AG04450 (cell line): Measurements from ENCODE around the gene MBD5. TPM values are rescaled to one million over a fixed set of nuclear protein-coding genes. Genes with fewer than 3 reads are reported as not detected.

Experiments used
- CTCF ChIA-PET: fragments of 300-600, 350-600 bp; formaldehyde crosslinking; extraction: SDS; loops from one replicate; lab custom pipeline; 2022; ENCODE audit warnings: antibody characterized with exemption, inconsistent platforms; lab: Charles Lee
- POLR2A ChIA-PET: fragments of 350-600 bp; formaldehyde crosslinking; extraction: SDS; loops from one replicate; lab custom pipeline; 2021; ENCODE audit warnings: antibody characterized with exemption, inconsistent platforms; lab: Yijun Ruan, JAX
- DNase-seq: peaks from one replicate; pipeline ENCODE4 v3.0.0-alpha.2; 2011; ENCODE audit warnings: low read depth, low spot score
- H3K27ac ChIP-seq: one replicate; pipeline ENCODE4 v1.5.1; 2012; ENCODE audit warnings: low read depth, low read length, control low read depth
- H3K27me3 ChIP-seq: one replicate; pipeline ENCODE4 v1.6.0; 2012; ENCODE audit warnings: low read length; ENCODE audit not compliant: control insufficient read depth, insufficient read depth
- H3K4me3 ChIP-seq: 2 replicates; pipeline ENCODE4 v1.5.1; 2011; ENCODE audit warnings: mild to moderate bottlenecking, low read depth, low read length, control low read depth
- H3K9me3 ChIP-seq: 2 replicates; pipeline ENCODE4 v1.5.1; 2012; ENCODE audit warnings: low read length; ENCODE audit not compliant: control insufficient read depth, insufficient read depth
- CTCF ChIP-seq: IDR thresholded peaks from 2 replicates; pipeline ENCODE4 v1.5.1; 2011; ENCODE audit warnings: low read depth, low read length, control low read depth, inconsistent platforms
- polyA plus RNA-seq: library from polyadenylated mRNA; depleted of rRNA; stranded (reverse); fragments of >200 nt; gene quantifications from 2 replicates; pipeline ENCODE4 v1.2.3, GENCODE V29; 2011

The MBD5 gene
- polyA plus RNA-seq, 1 experiment, result 40.4 TPM

DNA sequence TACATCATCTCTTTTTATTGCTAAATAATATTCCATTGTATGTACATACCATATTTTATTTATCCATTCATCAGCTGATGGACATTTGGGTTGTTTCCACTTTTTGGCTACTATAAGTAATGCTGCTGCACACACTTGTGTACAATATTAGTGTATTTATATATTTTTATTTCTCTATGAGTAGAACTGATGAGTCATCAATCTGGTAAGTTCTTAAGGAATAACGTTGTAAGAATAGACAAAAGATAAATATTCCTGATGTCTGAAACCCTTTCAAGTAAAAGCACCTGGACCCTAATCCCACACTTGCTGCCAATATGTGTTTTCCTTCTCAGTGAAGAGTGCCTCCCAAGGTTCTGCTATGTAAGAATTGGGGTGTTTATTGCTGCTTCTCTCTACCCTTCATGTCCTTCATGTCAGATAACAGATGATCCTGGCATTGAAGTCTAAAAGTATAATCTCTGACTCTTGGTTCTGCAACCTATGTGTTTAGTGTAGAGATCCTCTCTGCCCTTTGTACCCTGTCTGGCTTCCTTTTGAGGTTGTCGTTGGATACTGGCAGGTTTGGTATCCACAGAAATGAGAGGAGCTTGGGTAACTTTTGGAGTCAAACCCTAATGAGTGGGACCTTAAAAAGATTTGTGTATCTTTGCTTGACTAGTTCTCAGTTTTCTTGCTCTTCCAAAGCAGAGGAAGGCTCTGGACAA is 330.7 kb downstream of the MBD5 start:
- Histone ChIP-seq H3K27ac (no peak overlapping the region), H3K4me3 (no peak overlapping the region), H3K9me3 (no peaks in the 10 kb centered on the region), H3K27me3 (no peaks in the 10 kb centered on the region)
- ChIA-PET CTCF (interaction anchor here (0.6 kb wide), 1 partner anchor 158 kb away, joined by 3 read pairs; no protein-coding TSS in a partner anchor), POLR2A (no interaction called here)
- DNase-seq, result no peak
- no peak for TF ChIP-seq CTCF

GRCh38 chr2:148358375-148358774 is 337.5 kb downstream of the MBD5 start:
- CTCF ChIA-PET, result interaction anchor here (0.6 kb wide), 1 partner anchor 12 kb away, joined by 3 read pairs; no protein-coding TSS in a partner anchor

DNA sequence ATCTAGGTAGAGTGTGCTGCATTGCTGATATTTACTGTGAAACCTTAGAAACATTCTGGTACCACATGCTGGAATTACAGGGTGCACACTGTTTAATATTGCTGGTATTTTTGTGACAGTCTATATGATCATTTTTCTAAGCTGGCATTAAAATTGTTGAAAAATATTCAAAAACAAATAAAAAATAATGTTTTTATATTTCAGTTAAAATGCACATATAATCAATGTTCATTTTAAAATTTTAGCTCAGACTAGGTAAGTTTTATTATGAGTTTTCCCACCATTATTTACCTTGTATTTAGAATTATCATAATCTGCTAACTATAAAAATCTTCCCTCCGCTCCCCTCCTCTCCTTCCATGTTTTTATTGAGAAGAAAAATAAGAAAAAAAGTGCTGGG is 339.8 kb downstream of the MBD5 start:
- Histone ChIP-seq H3K27me3 (no peaks in the 10 kb centered on the region), H3K9me3 (no peaks in the 10 kb centered on the region), H3K4me3 (no peak overlapping the region), H3K27ac (no peak overlapping the region)
- TF ChIP-seq CTCF, result no peak
- POLR2A ChIA-PET, result no interaction called here
- no peak for DNase-seq
- CTCF ChIA-PET, result no interaction called here

More at GRCh38 chr2:148358375-148358774, 337.5 kb downstream of the MBD5 start:
- no peaks in the 10 kb centered on the region for H3K9me3 ChIP-seq
- H3K4me3 ChIP-seq, result no peak overlapping the region
- no peak for DNase-seq
- no peaks in the 10 kb centered on the region for H3K27me3 ChIP-seq
- POLR2A ChIA-PET, result interaction anchor here (0.6 kb wide), 1 partner anchor 256 kb away, joined by 6 read pairs; no protein-coding TSS in a partner anchor
- H3K27ac ChIP-seq, result no peak overlapping the region
- no peak for TF ChIP-seq CTCF

DNA sequence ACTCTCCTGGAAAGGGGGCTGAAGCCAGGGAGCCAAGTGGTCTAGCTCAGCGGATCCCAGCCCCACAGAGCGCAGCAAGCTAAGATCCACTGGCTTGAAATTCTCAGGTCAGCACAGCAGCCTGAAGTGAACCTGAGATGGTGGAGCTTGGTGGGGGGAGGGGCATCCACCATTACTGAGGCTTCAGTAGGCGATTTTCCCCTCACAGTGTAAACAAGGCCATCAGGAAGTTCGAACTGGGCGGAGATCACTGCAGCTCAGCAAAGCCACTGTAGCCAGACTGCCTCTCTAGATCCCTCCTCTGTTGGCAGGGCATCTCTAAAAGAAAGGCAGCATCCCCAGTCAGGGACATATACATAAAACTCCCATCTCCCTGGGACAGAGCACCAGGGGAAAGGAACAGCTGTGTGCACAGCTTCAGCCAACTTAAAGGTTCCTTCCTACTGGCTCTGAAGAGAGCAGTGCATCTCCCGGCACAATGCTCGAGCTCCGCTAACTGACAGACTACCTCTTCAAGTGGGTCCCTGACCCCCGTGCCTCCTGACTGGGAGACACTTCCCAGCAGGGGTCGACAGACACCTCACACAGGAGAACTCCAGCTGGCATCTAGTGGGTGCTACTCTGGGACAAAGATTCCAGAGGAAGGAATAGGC is 341.4 kb downstream of the MBD5 start:
- Histone ChIP-seq H3K27me3 (no peaks in the 10 kb centered on the region), H3K9me3 (no peaks in the 10 kb centered on the region), H3K4me3 (no peak overlapping the region), H3K27ac (no peak overlapping the region)
- TF ChIP-seq CTCF, result no peak
- POLR2A ChIA-PET, result no interaction called here
- DNase-seq, result no peak
- CTCF ChIA-PET, result no interaction called here

- Histone ChIP-seq H3K9me3 (no peaks in the 10 kb centered on the region), H3K4me3 (no peak overlapping the region), H3K27ac (no peak overlapping the region), H3K27me3 (no peaks in the 10 kb centered on the region)
- POLR2A ChIA-PET, result no interaction called here
- DNase-seq, result no peak
- CTCF ChIA-PET, result no interaction called here
- TF ChIP-seq CTCF, result no peak
Measured at GRCh38 chr2:148375214-148375613, 354.3 kb downstream of the MBD5 start.
